Colon (tissue), 2 donors: Measurements from ENCODE around the gene RASSF7.

Source experiments
- FAIRE-seq: peaks from 2 replicates; lab custom pipeline; 2012; peaks lifted over from hg19 to GRCh38; lab: Jason Lieb, UNC
- donor health status: control.
- donor health status: control.

RASSF7 gene

DNA sequence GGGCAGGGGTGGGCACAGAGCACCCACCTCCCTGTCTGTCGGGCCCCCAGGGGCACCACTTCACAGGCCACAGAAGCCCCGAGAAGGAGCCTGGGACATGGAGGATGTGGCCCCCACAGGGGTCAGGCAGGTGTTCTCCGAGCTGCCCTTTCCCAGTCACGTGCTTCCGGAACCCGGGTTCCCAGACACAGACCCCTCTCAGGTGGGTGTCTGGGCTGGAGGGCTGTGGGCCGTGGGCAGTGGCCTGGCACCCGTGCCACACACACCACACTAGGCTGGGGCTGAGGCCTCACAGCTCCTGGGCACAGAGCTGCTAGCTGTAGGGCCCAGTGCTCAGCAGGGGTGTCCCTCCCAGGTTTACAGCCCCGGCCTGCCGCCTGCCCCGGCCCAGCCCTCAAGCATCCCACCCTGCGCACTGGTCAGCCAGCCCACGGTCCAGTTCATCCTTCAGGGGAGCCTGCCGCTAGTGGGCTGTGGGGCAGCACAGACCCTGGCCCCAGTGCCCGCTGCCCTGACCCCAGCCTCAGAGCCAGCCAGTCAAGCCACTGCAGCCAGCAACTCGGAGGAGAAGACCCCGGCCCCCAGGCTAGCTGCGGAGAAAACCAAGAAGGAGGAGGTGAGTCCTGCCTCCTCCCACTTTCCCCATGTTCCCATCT is 49.5 kb downstream of the RASSF7 start:
- FAIRE-seq: no peak

DNA sequence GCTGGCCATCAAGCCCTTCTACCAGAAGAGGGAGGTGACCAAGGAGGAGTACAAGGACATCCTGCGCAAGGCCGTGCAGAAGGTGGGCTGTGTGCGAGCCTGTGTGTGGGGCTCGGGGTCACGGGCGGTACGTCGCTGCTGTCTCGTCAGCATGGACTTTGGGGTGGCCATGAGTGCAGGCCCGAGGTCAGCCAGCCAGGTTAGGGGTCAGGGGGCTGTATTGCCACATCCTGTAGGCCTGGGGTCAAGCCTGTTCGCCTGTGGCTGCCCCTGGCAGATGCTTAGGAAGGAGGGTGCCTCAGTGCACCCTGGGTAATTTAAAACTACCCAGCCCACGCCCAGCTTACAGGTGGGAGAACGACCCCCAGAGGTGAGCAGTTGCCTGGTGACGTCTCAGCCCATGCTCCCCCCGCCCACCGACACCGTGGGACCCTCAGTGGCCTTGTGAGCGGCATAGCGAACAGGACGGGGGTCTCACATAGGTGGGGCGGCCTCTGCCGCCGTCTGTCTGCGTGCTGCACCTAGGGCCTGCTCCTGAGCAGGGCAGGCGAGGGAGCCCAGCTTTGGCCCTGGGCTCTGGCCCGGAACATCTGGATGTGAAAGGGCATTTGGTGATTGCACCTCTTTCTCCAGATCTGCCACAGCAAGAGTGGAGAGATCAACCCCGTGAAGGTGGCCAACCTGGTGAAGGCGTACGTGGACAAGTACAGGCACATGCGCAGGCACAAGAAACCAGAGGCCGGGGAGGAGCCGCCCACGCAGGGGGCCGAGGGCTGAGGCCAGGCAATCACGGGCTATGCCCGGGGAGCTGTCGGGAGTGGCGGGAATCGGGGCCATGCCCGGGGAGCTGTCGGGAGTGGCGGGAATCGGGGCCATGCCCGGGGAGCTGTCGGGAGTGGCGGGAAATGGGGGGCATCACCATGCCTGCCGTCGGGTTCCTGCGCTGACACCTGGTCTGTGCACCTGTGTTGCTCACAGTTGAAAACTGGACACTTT is 50.5 kb downstream of the RASSF7 start:
- no peak for FAIRE-seq

DNA sequence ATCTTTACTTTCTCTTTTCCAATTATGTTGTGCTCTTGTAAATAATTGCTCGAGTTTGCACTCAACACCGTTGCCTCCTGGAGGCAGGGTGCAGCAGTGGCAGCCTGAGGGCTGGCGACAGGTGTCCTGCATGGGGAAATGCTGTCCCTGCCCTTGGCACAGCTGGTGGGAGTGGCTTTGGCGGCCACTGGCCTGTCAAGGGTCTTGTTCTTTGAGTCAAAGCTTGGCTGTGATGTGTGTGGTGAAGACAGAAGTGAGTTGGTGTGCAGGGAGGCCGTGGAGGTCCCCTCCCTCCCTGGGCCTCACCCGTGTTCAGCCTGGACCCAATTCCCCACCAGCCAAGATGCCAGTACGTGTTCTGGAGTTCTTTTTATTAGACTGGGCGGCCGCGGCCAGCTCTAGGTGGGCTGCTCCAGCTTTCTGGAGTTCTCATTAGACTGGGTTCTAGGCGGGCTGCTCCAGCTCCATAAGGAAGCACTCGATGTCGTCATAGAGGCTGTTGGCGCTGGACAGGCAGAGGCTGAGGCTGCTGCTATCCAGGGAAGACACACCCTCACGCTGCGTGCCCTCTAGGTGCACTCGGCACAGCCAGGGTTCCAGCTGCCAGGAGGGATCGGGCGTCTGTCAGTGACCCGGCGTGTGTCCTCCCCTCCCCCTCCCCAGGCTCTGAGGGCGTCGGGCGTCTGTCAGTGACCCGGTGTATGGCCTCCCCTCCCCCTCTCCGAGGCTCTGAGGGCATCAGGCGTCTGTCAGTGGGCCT is 51.6 kb downstream of the RASSF7 start:
- FAIRE-seq: no peak

DNA sequence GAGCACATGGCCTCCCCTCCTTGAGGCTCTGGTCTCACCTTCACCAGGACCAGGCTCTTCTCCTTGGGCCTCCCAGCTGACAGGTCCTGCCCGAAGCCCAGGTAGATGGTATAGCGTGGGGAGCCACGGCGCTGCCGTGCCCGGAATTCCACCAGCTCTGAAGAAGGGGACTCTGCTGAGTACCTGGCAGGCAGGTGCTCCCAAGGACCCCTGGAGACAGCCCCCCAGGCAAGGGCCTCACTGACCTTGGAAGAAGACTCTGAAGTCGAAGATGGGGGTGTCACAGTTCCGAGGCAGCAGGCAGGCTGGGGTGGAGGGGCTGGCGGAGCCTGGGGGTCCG is 52.2 kb downstream of the RASSF7 start:
- no peak for FAIRE-seq

DNA sequence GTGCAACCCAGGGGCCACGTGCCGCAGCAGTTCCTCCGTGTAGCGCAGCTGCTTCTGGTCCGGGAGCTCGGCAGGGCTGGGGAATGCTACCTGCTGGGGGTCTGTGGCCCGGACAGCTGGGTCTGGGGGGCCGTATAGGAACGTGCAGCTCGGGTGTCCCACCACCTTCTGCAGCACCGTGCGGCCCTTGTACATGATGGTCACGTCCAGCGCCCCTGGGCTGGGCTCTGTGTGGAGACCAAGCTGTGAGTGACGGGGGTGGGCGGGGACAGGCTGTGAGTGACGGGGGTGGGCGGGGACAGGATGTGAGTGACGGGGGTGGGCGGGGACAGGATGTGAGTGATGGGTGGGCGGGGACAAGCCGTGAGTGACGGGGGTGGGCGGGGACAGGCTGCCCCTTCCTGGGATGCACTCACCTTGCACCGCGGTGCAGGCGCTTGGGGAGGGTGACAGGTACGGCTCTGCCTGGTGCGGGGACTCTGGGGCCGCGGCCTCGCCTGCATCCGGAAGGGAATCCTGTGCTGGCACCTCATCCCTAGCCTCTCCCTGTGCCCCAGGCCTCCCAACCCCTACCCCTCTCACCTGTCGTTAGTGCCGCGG is 52.7 kb downstream of the RASSF7 start:
- no peak for FAIRE-seq
